ENCODE measurements around the gene CECR2. TPM values are rescaled to one million over a fixed set of nuclear protein-coding genes. Genes with fewer than 3 reads are reported as not detected.

The CECR2 gene
- total and polyA plus RNA-seq, 8 donors, result 0.89 to 4.4 (median 2.7) TPM

- Histone ChIP-seq H3K4me3 (no peak overlapping the region), H3K27me3 (no peaks in the 10 kb centered on the region), H3K9me3 (no peaks in the 10 kb centered on the region), H3K4me1 (no peaks in the 10 kb centered on the region), H3K36me3 (no peaks in the 10 kb centered on the region), H3K27ac (no peak overlapping the region)
- intact Hi-C loops (cut with DNase I), result no loop called here
- 63 to 65% methylated on average over 5 of the region's 5 CpGs for WGBS, 2 donors
- DNase-seq, result no peak
- no peak for FAIRE-seq
- no peak for TF ChIP-seq CTCF (IDR thresholded peaks at IDR 0.05)
- ATAC-seq, result no peak
Measured at GRCh38 chr22:17342361-17342760, 26.9 kb upstream of the CECR2 start.

DNA sequence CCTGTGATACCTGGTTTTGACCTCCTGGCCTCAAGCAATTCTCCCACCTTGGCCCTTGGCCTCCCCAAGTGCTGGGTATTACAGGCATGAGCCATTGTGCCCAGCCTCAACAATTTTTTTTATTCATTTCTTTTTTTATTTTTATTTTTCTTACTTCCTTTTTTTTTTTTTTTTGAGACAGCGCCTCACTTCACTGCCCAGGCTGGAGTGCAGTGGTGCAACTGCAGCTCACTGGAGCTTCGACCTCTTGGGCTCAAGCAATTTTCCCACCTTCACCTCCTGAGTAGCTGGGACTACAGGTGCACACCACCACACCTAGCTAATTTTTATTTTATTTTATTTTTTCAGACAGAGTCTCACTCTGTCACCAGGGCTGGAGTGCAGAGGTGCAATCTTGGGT lies 25.5 kb upstream of the CECR2 start:
- no peak for ATAC-seq
- Histone ChIP-seq H3K4me3 (no peak overlapping the region), H3K27ac (no peak overlapping the region), H3K27me3 (no peaks in the 10 kb centered on the region), H3K4me1 (no peaks in the 10 kb centered on the region), H3K36me3 (no peaks in the 10 kb centered on the region), H3K9me3 (no peaks in the 10 kb centered on the region)
- TF ChIP-seq CTCF (IDR thresholded peaks at IDR 0.05), result no peak
- intact Hi-C loops (cut with DNase I), result no loop called here
- WGBS, 2 donors, result 91 to 97% methylated on average over 2 of the region's 2 CpGs
- no peak for FAIRE-seq
- DNase-seq, result no peak

GRCh38 chr22:17346578-17346977 lies 22.7 kb upstream of the CECR2 start:
- no peak for DNase-seq
- Histone ChIP-seq H3K27ac (no peak overlapping the region), H3K36me3 (no peaks in the 10 kb centered on the region), H3K27me3 (no peaks in the 10 kb centered on the region), H3K4me1 (no peaks in the 10 kb centered on the region), H3K4me3 (no peak overlapping the region), H3K9me3 (no peaks in the 10 kb centered on the region)
- intact Hi-C loops (cut with DNase I), result no loop called here
- TF ChIP-seq CTCF (IDR thresholded peaks at IDR 0.05), result no peak
- ATAC-seq, result no peak
- WGBS, 2 donors, result 67 to 80% methylated on average over 4 of the region's 4 CpGs
- no peak for FAIRE-seq

DNA sequence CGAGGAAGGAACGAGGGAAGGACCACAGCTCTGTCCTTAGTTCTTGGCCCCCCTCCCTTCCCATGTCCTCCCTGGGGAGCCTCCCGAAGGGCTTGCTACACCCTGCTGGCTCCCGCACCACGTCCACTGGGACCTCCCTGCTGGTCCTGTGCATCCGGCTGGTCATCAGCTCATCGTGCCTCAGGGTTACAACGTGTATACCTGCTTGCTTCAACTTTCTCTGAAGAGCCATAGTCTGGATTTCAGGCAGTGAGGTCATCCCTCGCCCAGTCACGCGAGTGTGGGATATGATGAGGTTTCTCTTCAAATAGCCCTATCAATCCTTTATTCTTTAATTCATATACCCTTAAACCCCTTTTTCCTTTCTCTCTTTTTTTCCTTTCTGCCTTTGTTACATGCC lies 21.5 kb upstream of the CECR2 start:
- intact Hi-C loops (cut with DNase I), result no loop called here
- 82 to 87% methylated on average over 11 of the region's 11 CpGs for WGBS, 2 donors

More for the DNA sequence above, 21.5 kb upstream of the CECR2 start:
- Histone ChIP-seq H3K4me1 (no peaks in the 10 kb centered on the region), H3K4me3 (no peak overlapping the region), H3K27ac (no peak overlapping the region), H3K9me3 (no peaks in the 10 kb centered on the region), H3K36me3 (no peaks in the 10 kb centered on the region), H3K27me3 (no peaks in the 10 kb centered on the region)
- ATAC-seq (no peak), FAIRE-seq (no peak), DNase-seq (no peak)
- TF ChIP-seq CTCF (IDR thresholded peaks at IDR 0.05), result no peak

Measured in pancreas (tissue), 10 donors.